CD4-positive, alpha-beta T cell treated with Interleukin-17A for 1 hour (primary cell): Measurements from ENCODE around the gene RABGAP1.
"Not testable (repeated sequence)": the region's sequence is repeated elsewhere in the genome, so short reads cannot be mapped to it uniquely, and the experiment has no call there.

Experiments
- DNase-seq: peaks from one replicate; pipeline ENCODE4 v3.0.0-alpha.2; 2020

The RABGAP1 gene

DNA sequence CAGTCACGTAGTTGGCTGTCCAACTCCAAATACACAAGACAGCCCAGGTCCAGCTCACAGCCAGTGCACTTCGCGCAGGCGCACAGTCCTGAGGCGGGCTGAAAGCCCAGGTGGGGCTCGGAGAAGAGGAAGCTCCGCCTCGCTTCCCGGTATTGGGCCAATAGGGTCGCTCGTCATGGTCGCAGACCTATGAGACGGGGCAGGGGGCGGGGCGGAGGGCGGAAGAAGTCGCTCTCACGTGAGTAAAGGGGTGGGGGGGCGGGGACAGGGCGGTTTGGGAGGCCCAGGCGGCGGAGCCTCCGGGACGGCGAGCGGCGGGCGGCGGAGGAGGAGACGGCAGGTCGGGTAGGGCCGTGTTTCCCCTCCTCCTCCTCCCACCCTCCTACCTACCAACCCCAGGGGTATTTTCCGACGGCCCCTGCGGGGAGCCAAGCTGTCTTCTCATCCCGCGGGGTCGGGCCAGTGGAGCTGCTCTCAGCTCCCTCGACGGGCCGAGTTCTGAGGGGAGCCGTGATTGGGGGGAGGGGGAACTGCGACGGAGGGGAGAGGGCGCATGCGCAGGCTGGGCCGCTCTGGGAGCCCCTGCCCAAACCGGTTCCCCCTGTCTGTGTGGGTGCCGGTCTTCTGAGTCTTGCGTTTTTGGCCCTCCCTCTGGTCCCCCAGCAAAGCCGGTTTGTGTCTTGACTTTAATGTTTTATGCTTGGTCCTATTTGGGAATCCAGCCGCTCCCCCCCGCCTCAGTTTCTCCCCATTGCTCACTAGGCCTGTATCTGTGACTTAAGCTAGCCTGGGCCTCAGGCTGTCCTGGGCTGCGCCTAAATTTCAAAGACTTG lies at the start of gene RABGAP1:
RABGAP1 (plus strand) TSS at position 272 of the 833 bp plus-strand sequence. CDS start 16,040 bp downstream, outside the sequence.
- peak; percentile 98 for DNase-seq

DNA sequence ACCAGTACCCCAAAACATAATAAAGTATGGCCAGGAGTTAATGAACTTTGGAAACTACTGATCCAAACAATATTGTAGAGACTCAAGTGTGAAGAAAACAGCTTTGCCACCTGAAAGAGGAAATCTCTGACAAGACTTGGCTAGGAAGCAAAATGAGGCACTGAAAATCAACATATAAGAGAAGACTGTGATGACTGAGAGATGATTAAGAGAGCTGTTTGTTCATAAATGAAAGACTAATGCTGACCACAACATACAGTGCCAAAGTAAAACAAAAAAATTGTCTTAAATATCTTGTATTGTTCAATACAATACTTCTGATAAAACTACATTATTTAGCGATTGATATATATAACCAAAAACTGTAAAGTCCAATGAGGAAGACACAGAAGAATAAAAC lies 42.9 kb upstream of the RABGAP1 start:
- DNase-seq: no peak

DNA sequence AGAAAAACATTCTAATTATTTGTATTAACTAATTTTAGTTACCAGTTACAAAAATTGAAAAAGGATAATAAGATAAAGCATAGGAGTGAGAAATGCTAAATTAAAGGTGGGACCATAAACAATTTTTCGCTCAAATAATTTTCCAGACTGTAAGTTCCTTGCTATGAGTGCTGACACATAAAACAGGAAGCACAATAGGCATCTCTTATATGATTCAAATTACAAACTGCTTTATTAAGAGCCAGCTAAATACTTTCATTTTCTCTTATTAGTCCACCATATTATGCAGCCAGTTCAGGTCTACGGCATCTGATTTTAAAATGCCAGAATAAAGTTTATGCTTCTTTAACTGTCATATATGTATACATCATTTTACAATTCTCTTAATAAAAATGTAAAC lies 40.0 kb upstream of the RABGAP1 start:
- DNase-seq: peak; percentile 54

DNA sequence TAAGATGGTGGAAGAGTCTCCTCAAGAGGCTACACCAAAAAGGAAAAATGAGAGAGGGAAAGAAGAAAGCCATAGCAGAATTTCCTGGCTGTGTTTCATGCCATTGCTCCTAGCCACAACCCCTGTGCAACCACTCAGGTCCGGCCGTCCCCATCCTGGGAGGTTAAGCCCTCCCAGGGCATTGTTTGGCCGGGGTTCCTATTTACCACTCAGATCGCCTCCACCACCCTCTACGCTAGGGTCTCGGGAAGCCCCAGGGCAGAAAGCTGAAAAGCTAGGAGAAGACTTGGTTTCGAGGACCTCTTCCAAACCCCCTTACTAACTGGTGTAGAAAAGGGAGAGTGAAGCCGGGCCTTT lies 36.4 kb upstream of the RABGAP1 start:
- DNase-seq: peak; percentile 37

DNA sequence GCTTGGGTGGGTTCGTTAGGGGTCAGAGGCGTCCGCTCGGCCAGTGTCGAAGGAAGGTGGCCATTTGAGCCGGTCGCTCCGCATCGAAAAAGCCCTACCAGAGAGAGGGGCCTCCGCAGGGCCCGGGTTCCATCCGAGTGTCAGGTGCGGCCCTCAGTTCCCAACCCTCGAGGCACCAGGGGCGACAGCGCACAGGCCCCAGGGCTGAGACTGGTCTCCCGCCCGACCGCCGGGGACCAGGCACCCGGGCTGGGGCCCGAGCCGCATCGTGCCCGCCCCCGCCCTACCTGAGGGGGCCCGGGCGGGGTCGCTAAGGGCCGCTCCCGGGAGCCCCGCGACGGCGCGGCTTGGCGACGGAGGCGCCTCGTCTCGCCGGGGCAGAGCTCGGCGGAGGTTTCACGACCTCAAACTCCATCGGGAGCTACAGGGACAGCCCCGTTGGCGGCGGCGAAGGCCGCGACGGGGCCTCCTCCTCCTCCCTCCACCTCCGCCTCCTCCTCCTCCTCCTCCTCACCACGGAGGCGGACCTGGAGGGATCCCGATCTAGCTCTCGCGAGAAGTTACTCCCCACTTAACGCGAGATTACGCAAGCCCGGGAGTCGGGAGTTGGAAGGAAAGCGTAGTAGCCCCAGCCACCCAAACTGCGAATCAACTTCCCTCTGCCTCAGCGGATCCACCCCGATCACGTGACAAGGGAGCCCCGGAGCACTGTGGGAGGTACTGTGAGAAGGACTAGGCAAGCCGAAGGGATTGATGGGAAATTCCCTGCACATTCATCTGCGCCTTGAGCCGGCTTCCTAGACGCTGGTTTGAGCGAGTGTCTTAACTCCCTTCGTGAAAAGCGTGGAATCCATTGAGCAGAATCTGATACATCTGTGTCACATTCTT lies 35.8 kb upstream of the RABGAP1 start, which contains the start of gene RC3H2:
RC3H2 (minus strand) TSS at position 537 of the 888 bp plus-strand sequence. CDS start 7,850 bp downstream, outside the sequence.
- peak; percentile 99 for DNase-seq

DNA sequence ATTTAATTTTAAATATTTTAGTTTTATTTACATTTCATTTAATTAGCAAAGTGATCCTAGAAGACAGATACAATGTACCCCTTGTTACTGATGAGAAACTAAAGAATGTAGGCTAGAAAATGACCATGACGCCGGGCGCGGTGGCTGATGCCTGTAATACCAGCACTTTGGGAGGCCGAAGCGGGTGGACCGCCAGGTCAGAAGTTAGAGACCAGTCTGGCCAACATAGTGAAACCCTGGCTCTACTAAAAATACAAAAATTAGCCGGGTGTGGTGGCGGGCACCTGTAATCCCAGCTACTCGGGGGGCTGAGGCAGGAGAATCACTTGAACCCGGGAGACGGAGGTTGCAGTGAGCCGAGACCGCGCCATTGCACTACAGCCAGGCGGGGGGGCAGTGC lies 34.7 kb upstream of the RABGAP1 start:
- not testable (repeated sequence) for DNase-seq

DNA sequence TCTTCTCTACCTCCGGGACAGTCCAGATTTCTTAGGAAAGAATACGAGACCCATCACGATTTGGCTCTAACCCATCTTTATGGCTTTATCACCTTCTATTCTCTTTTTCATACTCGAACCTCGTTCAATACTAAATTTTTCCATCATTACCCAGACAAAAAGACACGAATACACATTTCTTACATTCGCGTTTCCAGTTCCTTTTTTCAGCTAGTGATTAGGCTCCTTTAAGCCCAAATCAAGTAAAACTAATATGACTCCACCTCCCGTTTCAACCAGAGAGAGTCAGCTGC lies 28.2 kb upstream of the RABGAP1 start:
- no peak for DNase-seq

DNA sequence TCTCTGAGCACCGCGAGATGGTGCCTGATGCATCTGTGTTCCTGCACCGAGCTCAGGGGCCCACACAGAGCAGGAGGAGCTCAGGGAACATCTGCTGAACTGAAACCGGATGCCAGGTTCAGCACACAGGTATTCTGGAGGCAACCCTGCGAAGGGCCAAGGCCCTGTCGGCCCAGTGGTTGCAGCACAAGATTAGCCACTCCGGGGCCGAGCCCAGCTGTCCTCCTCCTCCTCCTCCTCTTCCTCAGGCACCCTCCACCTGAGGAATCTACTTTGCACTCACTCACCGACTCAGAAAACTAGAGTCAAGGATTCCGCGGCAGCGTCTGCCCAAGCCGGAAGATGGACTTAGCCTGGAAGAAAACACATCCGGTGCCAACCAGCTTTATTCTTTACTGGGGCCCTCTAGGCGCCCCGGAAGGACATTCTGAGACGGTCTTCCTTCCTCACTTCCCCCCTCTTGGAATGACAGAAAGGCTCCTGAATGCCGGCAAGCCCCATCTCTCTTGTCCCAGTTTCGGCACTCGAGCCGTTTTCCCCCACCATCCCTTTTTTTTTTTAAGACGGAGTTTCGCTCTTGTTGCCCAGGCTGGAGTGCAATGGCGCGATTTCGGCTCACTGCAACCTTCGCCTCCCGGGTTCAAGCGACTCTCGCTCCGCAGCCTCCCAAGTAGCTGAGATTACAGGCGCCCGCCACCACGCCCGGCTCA lies 27.7 kb upstream of the RABGAP1 start, which contains the start of gene ZBTB6:
ZBTB6 (minus strand) TSS at position 360 of the 710 bp plus-strand sequence. CDS start 1,251 bp downstream, outside the sequence.
- DNase-seq: peak; percentile 81

DNA sequence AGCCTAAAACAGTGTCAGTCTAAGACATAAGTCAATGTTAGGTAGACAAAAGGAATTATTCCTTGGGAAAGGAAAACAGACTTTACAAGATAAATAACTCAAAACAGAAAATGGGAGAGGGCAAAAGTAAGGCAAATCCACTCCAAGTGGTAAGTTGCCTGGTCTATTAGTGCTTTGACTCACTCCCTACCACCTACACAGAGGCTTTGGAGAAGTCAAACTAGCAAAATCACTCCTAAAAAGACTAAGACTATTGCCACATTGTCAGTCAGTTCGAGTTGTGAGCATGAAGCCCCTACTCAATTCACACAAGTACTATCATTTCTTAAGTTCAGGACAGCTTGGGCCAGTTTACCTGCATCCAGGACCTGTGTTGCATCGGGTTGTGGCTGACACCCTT lies 22.5 kb upstream of the RABGAP1 start:
- no peak for DNase-seq

DNA sequence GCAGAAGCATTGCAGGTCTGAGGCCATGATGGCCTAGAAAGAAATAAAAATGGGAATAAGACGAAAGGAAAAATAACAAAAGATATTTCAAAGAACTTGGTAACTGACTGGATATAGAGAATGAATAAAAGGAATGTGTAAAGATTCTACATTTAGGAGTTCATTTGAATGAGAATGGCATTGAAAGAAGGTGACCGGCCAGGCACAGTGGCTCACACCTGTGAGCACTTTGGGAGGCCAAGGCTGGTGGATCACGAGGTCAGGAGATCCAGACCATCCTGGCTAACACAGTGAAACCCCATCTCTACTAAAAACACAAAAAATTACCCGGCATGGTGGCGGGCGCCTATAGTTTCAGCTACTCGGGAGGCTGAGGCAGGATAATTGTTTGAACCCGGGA lies 18.1 kb upstream of the RABGAP1 start:
- no peak for DNase-seq

DNA sequence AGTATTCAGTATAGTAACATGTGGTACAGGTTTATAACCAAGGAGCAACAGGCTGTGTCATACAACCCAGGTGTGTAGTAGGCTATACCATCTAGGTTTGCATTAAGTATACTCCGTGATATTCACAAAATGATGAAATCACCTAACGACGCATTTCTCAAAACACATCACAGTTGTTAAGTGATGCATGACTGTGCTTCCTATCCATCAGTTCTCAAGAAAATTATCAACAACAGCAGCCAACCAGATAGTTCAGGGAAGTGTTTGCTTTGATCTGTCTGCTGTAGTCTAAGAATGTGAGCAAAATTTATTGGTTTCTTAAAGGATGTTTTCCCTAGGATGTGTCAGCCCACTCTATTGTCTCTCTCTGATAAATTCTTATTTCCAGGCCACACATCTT lies 16.9 kb upstream of the RABGAP1 start:
- no peak for DNase-seq

DNA sequence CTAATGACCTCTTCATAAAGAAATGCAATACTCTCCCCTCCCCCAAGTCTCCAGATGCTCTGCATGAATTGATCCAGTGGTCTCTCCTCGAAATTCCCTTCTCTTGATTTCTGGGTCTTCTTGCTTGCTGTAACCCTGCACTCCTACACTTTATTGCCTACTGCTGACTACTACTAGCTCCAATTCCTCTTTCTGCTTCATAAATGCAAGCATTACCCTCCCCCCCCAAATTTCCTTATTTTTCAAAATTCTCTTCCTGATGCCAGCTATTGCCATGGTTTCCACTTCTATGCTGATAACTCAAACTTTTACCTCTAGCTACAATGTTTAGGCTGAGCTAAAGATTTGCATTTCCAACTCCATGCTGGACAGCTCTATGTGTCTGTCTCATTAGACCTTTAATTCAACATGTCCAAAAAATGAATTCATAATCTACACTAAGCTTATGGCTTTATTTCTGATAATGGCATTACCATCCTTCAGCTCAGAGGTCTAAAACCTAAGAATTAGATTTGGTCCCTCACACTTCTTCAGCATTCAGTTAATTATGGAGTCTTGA lies 10.9 kb upstream of the RABGAP1 start:
- no peak for DNase-seq

DNA sequence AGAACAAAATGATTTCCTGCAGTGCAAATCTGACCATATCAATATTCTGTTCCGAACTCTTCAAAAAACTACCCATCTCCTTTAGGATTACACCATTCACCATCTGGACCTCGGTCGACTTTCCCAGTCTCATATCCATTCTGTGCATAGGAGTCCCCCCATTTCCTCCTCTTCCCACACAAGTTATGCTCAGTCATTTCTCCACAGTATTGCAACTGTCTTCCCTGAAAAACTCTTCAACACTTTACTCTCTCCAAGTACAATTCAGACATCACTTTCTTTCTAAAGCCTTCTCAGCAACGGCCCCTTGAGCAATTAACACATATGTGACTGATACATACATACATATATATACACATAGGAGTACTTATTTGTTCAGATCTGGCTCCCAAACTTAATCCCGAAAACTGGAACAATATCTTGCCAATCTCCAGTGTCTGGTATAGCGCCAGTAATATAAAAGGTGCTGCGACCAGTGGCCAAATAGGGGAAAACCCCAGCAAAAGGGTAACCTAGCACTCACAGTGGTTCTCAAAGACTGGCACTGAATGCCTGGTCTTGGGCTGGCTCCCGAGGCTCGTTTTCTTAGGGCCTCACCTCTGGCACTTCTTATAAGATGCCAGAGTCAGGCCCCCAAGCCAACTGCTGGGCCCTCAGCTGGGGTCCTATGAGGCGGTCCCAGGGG lies 10.1 kb upstream of the RABGAP1 start:
- DNase-seq: no peak

DNA sequence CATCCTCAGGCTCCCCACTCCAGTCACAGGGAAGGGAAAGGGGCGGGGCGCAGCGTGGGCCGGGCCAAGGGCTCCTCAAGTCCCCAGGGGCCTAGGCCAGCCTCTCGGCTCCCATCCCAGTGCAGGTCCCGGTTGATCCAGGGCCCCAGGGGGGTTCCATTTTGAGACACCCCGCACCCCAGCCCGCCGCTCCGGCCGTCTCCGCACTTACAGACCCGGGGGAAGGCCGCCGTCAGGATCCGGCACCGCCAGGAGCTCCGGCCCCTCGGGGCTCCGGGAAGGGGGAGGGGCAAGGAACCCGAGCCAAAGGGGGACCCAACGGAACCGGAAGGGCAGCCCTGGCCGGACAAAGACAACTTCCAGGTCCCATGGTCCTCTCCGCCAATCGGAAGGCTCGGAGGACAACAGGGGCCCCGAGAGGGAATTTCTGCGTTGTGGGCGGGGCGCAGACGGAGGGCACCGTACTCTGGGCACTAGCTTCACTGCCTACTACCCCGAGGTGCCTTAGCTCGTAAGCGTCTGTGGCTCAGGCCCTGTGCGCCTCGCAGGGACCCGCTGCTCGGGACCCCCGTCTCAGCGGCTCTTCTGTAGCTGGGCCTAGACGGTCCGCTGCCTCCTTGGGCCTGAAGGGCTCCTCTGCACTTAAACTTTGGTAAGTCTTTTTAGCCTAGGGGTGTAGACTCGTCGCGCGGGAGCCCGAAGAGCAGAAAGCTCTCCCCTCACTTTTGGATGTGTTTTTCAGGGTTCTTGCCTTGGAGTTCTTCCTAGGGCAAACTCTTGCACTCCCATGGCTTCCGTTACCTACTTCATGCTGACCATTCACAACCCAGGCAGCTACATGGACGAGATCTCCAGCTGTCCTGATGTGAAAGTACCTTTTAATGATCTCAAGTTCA lies 9.3 kb upstream of the RABGAP1 start, which contains the start of gene ZBTB26:
ZBTB26 (minus strand) TSS at position 287 of the 896 bp plus-strand sequence. CDS start 11,578 bp downstream, outside the sequence.
- peak; percentile 94 for DNase-seq

DNA sequence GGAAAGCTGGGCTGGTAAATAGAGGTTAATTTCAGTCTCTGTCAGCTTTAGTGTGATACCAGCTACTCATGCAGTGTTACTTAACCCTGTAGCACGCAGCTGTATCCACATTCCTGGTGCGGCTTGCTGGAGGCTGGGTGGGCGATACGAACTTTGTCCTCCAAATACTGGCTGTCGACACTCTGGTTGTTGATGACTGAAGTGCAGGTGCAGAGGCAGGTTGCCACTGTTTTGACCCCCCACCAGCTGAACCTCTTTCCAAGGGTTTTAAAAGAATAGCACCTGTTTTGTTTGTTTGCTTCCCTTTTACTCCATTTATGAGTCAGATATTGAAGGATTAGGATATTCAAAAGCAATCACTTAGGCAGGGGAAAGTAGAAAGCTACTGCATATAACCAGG lies 4.4 kb upstream of the RABGAP1 start:
- no peak for DNase-seq

DNA sequence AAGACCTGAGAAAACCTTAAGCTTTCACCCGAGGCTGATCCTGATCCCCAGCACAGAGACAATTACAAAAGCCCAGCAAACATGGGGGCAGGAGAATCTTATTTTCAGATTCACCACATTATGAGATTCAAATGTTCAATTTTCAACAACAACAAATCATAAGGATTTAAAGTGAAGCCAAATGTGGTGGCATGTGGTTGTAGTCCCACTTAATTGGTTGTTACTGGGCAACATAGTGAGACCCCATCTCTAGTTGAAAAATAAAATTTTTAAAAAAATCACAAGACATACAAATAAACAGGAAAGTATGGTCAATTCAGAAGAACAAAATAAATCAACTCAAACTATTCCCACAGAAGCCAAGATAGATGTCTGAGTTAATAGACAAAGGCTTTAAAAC lies 3.9 kb upstream of the RABGAP1 start:
- no peak for DNase-seq

DNA sequence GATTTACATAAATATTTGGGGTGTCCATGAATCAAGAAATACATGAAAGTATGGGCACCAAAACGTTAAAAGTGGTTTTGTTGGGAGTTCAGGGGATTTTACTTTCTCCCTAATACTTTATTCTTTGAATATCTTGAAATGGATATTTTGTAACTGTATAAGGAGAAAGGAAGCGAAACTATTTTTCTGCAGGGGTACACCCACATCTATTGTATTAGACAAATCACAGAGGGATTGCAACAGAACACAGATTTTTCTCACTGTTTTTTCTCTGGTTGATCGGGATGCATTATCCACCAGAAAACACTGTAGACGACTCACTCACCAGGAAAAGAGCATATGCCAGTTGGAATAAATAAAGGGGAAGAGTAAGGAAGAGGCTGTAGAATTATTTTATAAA lies 1.2 kb upstream of the RABGAP1 start:
- DNase-seq: no peak

DNA sequence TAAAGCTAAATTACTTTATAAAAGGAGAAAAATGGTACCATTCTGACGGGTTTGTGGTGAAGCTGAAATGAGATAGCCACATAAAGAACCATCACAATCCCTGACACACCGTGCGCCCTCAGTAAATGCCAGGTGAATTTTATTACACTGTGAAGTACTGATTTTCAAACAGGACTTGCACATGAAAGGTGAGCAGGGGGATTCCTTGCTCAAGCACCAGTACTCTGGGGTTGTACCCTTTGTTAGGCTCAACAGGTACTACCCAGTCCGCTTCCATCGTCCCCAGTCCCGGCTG lies 419 bp upstream of the RABGAP1 start:
- no peak for DNase-seq

DNA sequence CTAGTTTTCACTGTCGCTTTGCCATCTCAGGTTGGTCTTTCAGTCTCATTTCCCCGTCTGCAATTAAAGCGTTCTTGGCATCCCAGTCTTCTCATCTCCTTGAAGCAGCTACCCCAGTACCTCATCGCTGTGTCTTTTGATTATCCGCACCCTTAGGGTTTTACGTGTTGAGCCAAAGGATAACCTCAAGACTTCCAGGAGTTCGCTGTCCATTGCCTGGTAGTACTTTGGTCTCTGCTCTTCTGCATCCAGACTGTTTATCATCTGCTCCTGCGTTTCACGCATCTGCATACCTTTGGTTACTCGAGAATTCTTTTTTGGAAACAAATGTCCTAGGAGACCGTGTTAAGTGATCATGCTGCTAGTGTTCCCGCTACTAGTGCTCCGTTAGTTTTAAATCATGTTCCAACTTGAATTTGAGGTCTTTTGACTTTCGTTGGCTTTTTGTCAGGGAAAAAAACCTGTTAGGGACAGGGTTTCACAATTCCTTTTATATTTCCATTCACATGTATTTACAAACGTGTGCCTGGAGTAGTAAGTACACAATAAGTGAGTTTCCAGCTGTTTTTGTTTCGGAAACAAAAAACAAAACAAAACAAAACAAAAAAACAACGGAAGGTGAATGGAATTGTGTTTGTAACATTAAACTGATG lies 888 bp downstream of the RABGAP1 start:
- DNase-seq: no peak

DNA sequence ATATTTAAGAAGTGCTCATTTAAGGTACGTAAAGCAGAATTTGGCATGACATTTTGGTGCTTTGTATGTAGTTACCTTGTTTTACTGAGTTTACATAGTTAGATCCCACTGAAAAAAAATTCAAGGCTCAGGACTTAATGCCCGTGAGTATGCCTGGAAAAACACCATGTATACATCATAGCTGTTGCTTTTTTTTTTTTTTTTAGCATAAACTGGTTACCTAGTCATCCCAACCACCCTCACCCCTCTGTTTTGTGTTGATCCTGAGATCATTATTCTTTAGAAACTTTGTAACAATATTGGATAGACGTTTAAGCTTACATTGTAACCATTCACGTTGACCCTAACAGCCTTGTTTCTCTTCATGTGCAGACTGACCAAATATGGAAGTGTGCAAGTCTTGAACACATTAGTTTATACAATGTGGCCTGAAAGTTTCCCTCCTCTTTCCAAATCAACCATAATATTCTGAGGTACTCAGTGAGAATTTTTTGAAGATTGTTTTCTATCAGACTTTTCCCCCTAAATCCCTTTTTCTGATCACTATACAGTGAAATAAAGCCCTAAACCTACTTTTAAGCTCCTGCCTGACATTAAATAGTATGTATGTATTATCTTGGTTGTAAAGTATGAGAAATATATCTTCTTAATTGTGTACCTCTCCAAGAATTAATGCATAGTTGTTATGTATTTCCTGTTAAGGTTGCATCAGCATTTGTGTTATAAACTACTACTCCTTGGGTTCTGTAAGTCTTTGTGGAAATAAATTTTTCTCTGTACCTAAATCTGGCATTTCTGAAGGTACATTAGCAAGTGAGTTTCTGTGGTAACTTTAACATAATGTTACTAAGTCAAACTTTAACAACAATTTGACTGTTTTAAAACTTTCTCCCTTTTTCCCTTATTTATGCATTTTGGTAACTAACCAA lies 4.4 kb downstream of the RABGAP1 start:
- no peak for DNase-seq
